Uterus (tissue), 2 donors: ENCODE data around the gene CDK11A.

Experiments
- POLR2A ChIP-seq, 2 donors: fragments of 450-650 bp; IDR thresholded peaks; one replicate each; pipeline ENCODE4 v1.6.1; 2016; ENCODE audit warnings: antibody characterized with exemption in 2 of 2, mild to moderate bottlenecking in 1 of 2, moderate library complexity in 1 of 2
- TF ChIP-seq, protein P1 (sequence below), 4 experiments: fragments of 200-600 bp in 2 of 4; fragments of 450-650 bp in 2 of 4; sonication (generic) in 2 of 4; IDR thresholded peaks; one replicate each; pipeline ENCODE4 v1.5.1; 2016 to 2019; ENCODE audit warnings: antibody characterized with exemption in 4 of 4, mild to moderate bottlenecking in 2 of 4, moderate library complexity in 1 of 4

DNA sequence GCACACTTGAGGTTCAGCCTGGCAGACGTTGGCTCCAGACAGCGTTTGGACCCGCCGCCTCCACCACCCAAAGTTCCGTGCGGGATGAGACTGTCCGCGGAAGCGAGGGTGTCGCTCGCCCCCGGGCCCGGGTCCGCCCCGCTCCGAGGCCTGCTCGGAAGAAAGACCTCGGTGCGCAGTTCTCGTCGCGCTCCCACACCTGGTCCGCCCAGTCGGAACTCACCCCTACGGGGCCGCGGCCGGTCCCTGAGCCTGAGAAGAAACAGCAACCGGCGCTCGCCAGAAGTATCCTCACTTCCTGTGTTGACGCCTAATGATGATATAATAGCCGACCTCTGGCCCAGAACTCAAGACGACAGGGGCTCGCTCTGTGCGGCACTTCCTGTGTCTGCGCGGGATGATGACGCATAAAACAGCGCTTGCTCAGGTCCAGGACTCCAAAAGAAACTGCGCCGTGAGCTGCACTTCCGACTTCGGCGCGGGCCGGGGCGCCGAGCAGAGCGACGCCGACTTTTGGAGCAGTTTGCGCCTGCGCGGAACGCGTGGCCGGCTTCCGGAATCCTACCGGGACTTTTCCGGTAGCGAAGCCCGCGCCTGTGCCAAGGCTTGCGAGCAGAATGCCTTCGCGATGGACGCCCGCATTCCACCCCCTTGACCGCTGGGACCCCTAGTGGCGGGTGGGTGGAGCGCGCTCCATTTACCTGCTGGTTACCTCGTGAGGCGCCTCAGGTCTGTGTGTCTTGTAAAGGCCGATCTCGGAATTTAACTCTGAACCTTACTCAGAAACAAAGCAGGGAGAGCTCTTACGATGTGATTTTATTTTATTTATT lies at the start of gene CDK11A:
- peak; percentile 14 to 71 for TF ChIP-seq POLR2A (IDR thresholded peaks at IDR 0.05)
- TF ChIP-seq, protein P1, sequence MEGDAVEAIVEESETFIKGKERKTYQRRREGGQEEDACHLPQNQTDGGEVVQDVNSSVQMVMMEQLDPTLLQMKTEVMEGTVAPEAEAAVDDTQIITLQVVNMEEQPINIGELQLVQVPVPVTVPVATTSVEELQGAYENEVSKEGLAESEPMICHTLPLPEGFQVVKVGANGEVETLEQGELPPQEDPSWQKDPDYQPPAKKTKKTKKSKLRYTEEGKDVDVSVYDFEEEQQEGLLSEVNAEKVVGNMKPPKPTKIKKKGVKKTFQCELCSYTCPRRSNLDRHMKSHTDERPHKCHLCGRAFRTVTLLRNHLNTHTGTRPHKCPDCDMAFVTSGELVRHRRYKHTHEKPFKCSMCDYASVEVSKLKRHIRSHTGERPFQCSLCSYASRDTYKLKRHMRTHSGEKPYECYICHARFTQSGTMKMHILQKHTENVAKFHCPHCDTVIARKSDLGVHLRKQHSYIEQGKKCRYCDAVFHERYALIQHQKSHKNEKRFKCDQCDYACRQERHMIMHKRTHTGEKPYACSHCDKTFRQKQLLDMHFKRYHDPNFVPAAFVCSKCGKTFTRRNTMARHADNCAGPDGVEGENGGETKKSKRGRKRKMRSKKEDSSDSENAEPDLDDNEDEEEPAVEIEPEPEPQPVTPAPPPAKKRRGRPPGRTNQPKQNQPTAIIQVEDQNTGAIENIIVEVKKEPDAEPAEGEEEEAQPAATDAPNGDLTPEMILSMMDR (IDR thresholded peaks at IDR 0.05), result peak in 3 of 4 experiments; percentile 22 to 43 (median 30)
